GM21528 (cell line): ENCODE data around the gene NCAPD3.
"Not testable (repeated sequence)": the region's sequence is repeated elsewhere in the genome, so short reads cannot be mapped to it uniquely, and the experiment has no call there.

Experiments
- ATAC-seq: cut with Tn5 transposase; IDR thresholded peaks from one replicate; pipeline ENCODE4 v1.9.1; 2021; ENCODE audit warnings: mild to moderate bottlenecking, moderate library complexity; ENCODE audit not compliant: unreplicated experiment, low FRiP score

NCAPD3 gene

GRCh38 chr11:134139303-134139872 is 84.4 kb downstream of the NCAPD3 start:
- ATAC-seq = no peak

- ATAC-seq = no peak
Measured at GRCh38 chr11:134138376-134138775, 85.4 kb downstream of the NCAPD3 start.

DNA sequence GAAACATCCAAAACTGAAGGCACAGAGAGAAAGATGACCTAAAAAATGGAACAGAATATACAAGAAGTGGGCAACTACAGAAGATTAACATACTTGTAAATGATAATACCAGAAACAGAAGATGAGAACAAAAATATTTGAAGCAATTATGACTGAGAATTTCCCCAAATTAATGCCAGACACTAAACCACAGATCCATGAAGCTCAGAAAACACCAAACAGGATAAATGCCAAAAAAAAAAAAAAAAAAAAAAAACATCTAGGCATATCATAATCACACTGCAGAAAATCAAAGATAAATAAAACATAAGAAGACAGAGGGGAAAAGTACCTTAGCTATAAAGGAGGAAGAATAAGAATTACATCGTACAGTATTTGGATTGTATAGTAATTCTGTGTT is 89.6 kb downstream of the NCAPD3 start:
- no peak for ATAC-seq

- no peak for ATAC-seq
Measured at GRCh38 chr11:134132808-134133207, 91.0 kb downstream of the NCAPD3 start.

- no peak for ATAC-seq
Measured at GRCh38 chr11:134131628-134132244, 92.0 kb downstream of the NCAPD3 start.

DNA sequence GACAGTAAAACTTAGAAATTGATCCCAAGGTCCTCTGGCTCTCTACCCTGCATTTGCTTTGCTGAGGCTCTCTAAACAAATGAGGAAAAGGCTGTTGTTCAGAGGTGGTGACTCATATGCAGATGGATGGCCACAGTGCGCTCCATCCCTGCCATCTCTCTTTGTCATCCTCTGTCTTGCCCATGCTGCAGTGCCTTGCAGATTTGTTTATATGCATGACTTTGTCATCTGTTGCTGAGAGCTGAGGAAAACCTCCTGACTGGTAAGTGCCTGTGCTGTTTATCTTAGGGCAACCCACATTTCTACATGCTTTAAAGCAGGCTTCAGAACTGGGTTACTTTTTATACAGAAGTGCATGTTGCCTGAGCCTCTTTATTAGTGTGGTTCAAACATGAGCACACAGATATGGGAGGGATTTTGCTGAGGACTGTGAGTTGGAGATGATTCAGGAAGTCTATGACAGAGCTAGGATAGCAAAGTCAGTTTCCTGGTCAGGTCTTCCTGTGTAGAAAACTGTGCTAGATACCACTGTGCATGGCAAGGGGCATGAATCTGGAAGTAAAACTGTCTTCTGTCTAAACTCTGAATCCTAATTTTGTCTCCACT is 97.4 kb downstream of the NCAPD3 start:
- no peak for ATAC-seq

GRCh38 chr11:134125507-134125906 is 98.3 kb downstream of the NCAPD3 start:
- ATAC-seq = no peak

DNA sequence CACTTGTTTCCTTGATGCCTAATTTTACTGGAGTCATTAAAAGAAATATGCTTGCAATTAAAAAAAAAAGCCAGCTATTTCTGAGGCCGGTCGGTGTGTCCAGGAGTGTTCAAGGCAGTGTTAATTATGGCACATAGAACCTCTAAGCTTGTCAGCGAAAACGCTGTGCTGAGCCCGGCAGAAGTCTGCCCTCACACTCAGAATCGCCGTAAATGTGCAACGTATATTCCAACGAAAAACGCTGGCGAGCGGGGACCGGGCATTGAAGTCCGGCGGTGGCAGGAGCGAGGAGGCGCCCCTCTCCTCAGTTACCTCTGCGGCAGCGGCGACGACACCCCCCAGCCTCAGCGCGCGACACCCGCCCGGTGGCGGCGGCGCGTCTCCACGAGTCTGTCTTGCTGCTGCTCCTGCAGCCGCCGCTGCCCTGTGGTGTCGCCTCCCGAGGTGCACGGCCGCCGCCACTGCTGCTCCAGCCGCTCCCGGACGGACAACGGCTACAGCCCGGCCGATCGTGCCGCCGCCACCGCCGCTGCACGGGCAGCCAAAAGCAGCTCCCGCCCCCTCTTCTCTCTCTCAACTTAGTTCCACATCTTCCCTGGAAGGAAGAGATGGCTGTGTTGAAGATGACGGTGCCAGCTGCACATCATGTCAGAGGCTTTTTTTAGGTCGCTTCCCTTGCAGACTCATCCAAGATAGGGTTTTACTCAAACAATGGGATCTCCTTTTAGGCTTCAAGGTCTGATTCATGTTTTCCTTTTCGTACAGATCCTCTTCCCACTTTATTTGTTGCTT is 98.9 kb downstream of the NCAPD3 start:
- no peak for ATAC-seq

DNA sequence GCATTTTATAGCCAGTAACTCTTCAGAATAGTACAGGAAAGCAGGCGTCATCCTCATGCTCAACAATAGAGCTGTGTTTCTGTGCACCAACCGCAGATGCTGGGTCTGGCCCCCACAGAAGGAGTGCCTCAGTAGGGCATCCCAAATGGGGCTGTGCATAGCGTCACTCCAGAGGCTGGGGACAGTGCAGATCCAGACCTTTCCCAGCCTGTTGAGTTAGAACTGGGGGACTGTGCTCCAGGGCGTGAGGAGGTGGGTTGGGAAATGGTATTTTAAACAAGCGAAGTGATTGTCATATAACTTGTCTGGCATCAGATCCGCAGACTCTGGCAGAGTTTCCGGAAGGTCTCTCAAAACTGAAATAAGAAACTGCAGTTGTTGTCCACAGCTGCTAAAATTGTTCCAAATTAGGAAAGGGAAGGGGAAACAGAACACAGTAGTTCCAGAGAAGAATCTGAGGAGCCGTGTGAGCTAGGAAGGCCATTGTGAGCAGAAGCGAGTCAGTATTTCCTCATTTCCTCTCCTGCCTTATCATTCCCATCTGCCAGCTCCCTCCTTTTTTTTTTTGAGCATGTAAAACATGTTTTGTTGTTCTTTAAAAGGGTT is 102.7 kb downstream of the NCAPD3 start:
- no peak for ATAC-seq

DNA sequence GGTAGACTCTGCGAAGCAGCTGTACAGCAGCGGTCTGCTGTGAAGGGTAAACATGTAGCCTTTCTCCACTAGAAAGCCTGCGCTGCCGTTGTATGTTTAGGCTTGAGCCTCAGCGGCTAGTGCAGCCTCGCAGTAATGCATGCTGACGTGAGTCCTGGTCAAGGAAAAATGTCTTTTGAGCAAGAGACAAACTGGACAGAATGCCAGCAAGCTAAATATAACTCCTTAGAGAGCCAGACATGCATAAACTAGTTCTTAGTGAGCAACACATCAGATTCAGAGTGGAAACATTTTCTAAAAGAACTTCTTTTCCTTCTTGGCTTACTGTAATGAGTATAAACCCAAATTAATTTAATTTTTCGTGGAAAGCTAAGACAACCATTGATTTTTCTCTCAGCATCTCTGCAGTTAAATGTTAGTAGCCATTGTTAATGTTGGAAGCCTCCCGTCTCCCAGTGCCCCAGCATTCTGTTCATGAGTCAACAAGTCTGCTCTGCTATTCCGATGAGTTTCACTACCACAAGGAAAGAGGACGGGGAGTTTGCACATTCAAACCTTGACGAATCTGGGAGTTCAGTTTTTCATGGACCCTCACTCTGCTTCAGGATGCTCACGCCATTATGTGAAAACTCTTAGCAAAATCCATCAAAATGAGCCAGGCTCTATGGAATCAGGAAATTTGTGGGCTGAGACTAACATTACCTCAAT is 103.5 kb downstream of the NCAPD3 start:
- no peak for ATAC-seq

GRCh38 chr11:134119094-134119493 is 104.7 kb downstream of the NCAPD3 start:
- ATAC-seq = no peak

DNA sequence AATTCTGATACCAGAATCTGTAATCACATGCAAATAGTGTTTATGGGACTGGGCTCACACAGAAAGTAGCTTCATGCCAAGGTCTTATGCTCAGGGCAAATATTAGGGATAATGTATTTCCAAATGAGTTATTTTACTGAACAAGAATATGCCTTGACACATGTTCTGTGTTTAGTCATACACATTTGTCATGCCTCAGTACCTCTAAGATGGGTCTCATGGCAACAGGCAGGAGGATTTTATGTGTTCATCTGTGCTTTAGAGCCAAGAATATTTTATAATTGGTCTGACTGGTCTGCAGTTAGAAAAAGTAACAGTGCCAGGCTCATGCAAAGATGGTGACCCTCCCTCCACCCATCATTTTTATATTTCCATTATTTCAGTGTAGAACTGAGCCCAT is 105.8 kb downstream of the NCAPD3 start:
- ATAC-seq = no peak

DNA sequence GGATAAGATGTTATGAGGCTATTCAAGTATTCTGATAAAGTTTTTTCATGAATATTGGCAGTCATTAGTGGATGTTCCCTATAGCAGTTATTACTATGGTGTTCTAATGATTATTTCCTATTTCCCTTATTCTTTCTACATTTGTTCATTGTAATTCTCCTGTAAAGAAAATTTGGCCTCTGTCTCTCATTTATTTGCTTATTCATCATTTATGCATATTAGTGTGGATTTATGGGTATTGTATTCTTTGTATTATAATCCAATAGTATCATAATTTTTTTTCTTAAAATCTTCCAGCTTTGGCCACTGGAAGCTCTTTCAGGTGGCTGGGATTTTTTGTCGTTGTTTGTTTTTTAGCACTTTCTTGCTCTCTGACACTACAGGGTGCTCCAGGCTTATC is 107.6 kb downstream of the NCAPD3 start:
- ATAC-seq = no peak

DNA sequence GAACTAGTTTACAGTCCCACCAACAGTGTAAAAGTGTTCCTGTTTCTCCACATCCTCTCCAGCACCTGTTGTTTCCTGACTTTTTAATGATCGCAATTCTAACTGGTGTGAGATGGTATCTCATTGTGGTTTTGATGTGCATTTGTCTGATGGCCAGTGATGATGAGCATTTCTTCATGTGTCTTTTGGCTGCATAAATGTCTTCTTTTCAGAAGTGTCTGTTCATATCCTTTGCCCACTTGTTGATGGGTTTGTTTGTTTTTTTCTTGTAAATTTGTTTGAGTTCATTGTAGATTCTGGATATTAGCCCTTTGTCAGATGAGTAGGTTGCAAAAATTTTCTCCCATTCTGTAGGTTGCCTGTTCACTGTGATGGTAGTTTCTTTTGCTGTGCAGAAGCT is 110.0 kb downstream of the NCAPD3 start:
- ATAC-seq = not testable (repeated sequence)

GRCh38 chr11:134110252-134110815 is 113.4 kb downstream of the NCAPD3 start:
- no peak for ATAC-seq
